K562 (cell line): ENCODE measurements around the gene GRIA4.

Experiments
- ATF3 ChIP-seq, 2 experiments: fragments of 450-650 bp in 1 of 2; sonication (generic) in 1 of 2; formaldehyde crosslinking in 1 of 2; IDR thresholded peaks in 1 of 2; conservative IDR thresholded peaks in 1 of 2; 2 replicates each; pipeline versions ENCODE4 v1.6.1 to v1.8.1; 2016 to 2023; ENCODE audit warnings: mild to moderate bottlenecking in 2 of 2, moderate library complexity in 2 of 2, inconsistent platforms in 1 of 2, missing genetic modification reagents in 1 of 2
- EHMT2 ChIP-seq: fragments of 450-650 bp; IDR thresholded peaks from 2 replicates; pipeline ENCODE4 v1.6.1; 2018; ENCODE audit warnings: antibody characterized with exemption
- MAZ ChIP-seq, 2 experiments: fragments of 450-650 bp in 1 of 2; sonication (generic) in 1 of 2; formaldehyde crosslinking; IDR thresholded peaks in 1 of 2; conservative IDR thresholded peaks in 1 of 2; 2 replicates each; pipeline versions ENCODE4 v1.4.0 to v1.5.0; 2020; ENCODE audit warnings: mild to moderate bottlenecking in 1 of 2, missing genetic modification reagents in 1 of 2
- ZBTB2 ChIP-seq: fragments of 450-650 bp; IDR thresholded peaks from 2 replicates; pipeline ENCODE4 v1.6.1; 2016; ENCODE audit warnings: antibody characterized with exemption
- ZFP30 ChIP-seq: fragments of 250-450 bp; sonication (Bioruptor Pico); IDR thresholded peaks from 2 replicates; pipeline ENCODE4 v1.8.0; 2022; ENCODE audit warnings: moderate library complexity, mild to moderate bottlenecking, inconsistent platforms, borderline replicate concordance

DNA sequence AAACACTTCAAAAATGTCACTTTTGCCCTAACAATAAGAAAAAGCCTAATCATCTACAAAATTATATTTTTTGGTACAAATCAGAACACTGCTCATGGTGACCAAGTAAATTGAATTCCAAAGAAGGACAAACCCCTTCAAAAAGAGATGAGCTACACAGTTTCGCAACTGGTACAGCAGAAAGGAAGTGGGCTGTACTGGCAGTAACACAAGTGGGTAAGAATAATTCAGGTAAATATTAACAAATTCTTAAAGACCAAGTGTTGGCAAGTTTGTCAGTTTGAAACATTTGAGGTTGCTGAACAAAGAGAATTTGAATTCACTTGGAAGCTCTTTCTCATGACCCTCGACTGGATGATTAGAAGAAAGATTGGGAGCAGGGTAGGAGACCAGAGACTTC, 376.7 kb downstream of the GRIA4 start:
- no peak for TF ChIP-seq ZFP30 (CRISPR knock-in tag)
- TF ChIP-seq ATF3 (IDR thresholded peaks at IDR 0.05), result no peak
- TF ChIP-seq ATF3 (CRISPR knock-in tag; conservative IDR thresholded peaks at IDR 0.05), result no peak
- no peak for TF ChIP-seq ZBTB2
- no peak for TF ChIP-seq EHMT2
- no peak for TF ChIP-seq MAZ (CRISPR knock-in tag; conservative IDR thresholded peaks at IDR 0.05 in 1 of 2, IDR thresholded peaks at IDR 0.05 in 1 of 2)
